GM21423 (cell line): Measurements from ENCODE around the gene SKA3.
"Not testable (repeated sequence)": the region's sequence is repeated elsewhere in the genome, so short reads cannot be mapped to it uniquely, and the experiment has no call there.

Experiments used
- ATAC-seq: cut with Tn5 transposase; IDR thresholded peaks from one replicate; pipeline ENCODE4 v1.9.1; 2021; ENCODE audit warnings: mild to moderate bottlenecking, moderate library complexity; ENCODE audit not compliant: unreplicated experiment

SKA3 gene

GRCh38 chr13:21171420-21171819 is 4.9 kb downstream of the SKA3 start:
- ATAC-seq, result no peak

- not testable (repeated sequence) for ATAC-seq
Measured at GRCh38 chr13:21165606-21166005, 10.7 kb downstream of the SKA3 start.

- no peak for ATAC-seq
Measured at GRCh38 chr13:21164631-21165030, 11.7 kb downstream of the SKA3 start.

GRCh38 chr13:21152251-21152899 is 24.0 kb downstream of the SKA3 start:
- no peak for ATAC-seq

DNA sequence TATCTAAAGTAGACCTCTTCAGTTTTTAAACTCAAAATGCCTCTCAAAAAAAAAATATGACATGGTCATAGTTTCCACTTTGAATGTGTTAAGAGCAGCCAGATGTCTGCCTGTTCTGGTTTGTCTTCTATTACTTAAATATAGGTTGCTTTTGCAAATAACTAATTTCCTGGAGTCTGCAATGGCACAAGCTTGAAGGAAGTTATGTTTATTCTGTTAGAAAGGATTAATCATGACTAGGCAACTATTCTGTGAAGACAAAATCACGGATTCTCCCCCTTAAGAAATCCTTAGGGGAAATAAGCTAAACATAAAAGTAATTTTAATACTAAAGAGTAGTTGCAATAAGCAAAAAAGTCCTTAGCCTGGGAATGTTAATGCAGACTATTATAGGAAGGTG is 26.3 kb downstream of the SKA3 start:
- no peak for ATAC-seq

DNA sequence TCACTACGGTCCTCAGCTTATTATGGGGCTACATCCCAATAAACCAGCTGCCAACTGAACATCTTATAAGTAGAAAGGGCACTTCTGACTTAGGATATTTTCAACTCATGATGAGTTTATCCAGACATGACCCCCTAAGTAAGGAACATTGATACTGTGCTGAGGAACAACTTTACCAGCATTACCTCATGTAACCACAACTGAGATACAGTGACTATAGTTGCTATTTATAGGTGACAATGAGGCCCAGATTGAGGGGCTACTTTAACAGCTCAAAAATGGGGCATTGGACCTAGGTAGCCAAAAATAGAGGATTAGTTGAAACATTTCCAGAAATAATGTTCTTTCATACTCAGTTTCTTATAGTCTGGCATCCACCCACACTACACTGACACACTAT is 26.8 kb downstream of the SKA3 start:
- ATAC-seq, result no peak

DNA sequence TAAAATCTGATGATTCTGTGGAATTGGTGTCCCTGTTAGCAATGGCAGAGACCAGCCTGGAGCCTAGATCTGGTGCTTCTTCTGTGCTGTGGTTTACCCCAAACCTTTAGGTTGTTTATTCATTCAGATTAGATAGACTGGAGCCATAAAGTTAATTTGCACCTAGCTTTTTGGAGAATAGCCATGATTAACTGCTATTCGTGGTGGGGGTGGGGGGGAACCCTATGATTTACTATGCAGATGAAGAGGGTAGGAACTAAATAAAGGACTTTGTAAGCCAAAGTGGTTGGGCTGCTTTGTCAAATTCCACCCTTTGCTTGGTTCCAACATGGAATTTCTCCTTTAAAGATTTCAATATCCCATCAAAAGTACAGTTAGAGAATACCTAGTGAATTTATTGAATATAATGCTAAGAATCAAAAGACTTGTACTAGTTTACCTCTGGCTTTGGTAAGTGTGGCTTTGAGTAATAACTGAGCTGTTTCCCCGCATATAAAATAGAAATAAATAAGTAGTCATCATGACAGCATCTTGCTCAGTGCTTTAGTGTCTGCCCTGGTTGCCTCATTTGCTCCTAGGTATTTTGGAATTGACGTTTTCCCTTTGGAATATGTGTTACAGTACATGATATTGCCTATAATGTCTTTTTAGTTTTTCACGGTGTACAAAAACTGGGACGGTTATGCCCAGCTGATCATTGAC is 27.6 kb downstream of the SKA3 start:
- no peak for ATAC-seq

- ATAC-seq, result no peak
Measured at GRCh38 chr13:21147827-21148226, 28.5 kb downstream of the SKA3 start.

DNA sequence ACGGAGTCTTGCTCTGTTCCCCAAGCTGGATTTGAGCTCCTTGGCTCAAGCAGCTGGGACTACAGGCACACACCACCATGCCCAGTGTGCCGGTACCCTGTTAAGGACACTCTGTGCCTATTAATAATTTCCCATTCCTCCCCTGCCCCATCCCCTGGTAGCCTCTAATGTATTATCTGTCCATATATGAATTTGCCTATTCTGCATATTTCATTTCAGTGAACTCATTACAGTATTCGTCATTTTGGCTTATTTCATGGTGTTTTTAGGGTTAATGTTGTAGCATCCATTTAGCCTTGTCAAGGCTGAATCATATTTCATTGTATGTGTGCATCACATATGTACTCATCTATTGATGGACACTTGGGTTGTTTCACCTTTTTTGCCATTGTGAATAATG is 33.6 kb downstream of the SKA3 start:
- no peak for ATAC-seq

DNA sequence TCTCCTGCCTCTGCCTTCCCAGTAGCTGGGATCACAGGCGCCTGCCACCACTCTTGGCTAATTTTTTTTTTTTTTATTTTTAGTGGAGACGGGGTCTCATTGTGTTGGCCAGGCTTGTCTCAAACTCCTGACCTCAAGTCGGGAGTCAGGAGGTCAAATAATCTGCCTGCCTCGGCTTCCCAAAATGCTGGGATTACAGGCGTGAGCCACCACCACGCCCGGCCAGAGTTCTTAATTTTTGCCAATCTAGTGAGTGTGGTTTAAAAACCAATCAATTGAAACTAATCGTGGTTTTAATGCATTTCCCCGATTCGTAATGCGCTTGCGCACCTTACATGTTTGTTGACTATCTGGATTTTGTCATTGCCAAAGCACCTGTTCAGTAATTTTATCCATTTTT is 37.0 kb downstream of the SKA3 start:
- no peak for ATAC-seq

- no peak for ATAC-seq
Measured at GRCh38 chr13:21138561-21138960, 37.8 kb downstream of the SKA3 start.

- ATAC-seq, result no peak
Measured at GRCh38 chr13:21137696-21138095, 38.7 kb downstream of the SKA3 start.

DNA sequence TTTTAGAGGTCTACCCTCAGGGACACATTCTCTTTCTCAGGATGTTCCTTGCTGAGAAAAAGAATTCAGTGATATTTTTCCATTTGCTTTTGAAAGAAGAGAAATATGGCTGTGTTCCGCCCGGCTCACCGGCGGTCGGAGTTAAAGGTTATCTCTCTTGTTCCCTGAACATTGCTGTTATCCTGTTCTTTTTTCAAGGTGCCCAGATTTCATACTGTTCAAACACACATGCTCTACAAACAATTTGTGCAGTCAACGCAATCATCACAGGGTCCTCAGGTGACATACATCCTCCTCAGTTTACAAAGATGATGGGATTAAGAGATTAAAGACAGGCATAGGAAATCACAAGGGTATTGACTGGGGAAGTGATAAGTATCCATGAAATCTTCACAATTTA is 40.5 kb downstream of the SKA3 start:
- ATAC-seq, result not testable (repeated sequence)

- ATAC-seq, result no peak
Measured at GRCh38 chr13:21134475-21134874, 41.9 kb downstream of the SKA3 start.

- ATAC-seq, result no peak
Measured at GRCh38 chr13:21133077-21133476, 43.3 kb downstream of the SKA3 start.

DNA sequence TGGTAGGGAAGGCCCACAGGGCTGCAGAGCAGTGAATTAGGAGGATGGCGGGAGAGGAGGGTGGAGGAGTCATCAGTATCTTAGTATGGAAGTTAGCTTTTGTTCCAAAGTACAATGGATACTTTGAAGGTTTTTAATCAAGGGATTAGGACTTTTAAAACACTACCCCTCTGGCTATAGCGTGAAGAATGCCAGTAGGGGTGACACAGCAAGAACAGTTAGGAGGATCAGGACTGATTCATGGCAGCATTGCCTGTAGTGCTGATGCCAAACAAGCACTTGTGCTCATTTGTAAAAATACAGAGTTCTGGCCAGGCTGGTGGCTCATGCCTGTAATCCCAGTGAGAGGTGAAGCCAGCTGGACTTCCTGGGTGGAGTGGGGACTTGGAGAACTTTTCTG is 46.2 kb downstream of the SKA3 start:
- ATAC-seq, result no peak

DNA sequence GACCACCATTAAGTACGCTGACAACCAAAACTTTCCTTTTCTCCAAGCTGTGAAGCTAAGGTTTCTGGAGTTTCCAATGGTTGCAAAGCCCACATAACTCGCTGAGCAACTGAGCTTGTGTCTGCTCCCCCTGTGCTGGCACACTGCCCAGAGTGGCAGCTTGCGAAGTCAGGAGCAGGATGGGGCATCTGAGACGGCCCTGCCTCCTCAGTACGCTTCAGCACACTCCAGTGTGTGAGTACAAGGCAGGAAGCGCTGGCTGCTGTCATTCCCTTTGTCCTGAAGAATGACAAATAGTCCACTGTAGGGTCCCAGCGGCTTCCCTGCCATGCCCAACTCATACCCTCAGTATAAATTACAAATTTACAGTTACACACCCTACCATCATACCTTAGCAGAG is 51.5 kb downstream of the SKA3 start:
- no peak for ATAC-seq

- no peak for ATAC-seq
Measured at GRCh38 chr13:21123956-21124355, 52.4 kb downstream of the SKA3 start.

DNA sequence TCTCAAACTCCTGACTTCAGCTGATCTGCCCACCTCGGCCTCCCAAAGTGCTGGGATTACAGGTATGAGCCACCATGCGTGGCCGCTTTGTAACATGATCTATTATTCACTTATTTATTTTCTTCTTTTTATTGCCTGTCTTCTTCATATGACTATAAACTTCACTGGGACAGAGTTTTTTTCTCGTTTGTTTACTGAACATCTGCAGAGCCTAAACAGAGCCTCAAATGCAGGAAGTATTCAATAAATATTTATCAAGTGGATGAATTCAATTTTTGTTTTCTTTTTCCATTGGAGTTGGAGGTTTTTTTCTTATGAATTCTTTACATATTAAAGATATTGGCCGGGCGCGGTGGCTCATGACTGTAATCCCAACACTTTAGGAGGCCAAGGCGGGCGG is 54.7 kb downstream of the SKA3 start:
- ATAC-seq, result no peak

DNA sequence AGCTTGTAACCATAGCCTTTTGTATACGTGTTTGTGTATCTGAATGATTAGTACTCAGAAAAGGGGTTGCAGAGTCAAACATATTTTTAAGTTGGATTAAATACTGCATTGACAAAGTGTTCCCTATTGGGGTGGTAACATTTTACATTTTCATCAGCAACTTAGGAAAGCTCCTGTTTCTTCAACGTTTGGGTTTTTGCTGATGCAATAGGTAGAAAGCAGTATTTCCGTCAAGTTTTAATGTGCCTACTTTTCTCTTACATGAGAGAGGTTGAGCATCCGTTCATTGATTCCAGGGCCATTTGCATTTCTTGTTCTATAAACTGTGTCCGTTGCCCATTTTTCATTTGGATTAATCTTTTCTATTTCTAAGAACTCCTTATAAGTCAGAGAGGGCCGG is 56.2 kb downstream of the SKA3 start:
- ATAC-seq, result no peak

DNA sequence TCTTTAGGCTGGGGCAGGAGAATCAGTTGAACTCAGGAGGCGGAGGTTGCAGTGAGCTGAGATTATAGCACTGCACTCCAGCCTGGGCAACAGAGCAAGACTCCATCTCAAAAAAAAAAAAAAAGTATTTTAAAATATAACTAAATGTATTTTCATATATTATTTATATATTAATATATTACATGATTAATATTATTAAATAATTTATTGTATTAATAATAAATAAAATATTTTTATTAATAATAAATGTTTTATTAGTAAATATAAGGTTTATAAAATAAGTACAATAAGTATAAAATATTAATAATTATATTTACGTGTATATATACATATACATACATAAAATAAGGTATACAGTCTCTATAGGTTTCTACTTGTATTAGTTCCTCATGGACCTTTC is 56.8 kb downstream of the SKA3 start:
- no peak for ATAC-seq

DNA sequence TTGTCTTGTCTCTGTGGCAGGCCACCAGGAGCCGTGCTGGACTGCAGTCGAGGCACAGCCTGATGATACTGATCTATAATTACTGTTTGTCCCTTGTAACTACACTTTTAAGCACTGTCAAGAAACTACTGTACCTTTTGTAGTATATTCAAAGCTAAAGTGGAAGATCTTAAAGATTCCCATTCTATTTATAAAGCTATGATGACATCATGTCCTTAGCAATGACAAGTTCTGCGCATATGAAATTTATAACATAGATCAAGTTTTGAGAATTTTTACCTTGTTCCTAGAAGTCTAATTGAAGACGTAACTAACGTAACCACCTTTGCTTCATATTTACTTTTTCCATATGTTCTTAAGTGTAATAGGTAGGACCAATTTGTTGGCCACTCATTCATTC is 58.2 kb downstream of the SKA3 start:
- no peak for ATAC-seq
